ENCODE measurements around the gene SMARCA4.
"Not testable (repeated sequence)": the region's sequence is repeated elsewhere in the genome, so short reads cannot be mapped to it uniquely, and the experiment has no call there.

SMARCA4 gene

GRCh38 chr19:10979951-10980381 lies 19.1 kb downstream of the SMARCA4 start:
- DNase-seq (ENCODE audit: low spot score), result no peak

GRCh38 chr19:10981252-10981895 lies 20.5 kb downstream of the SMARCA4 start:
- DNase-seq (ENCODE audit: low spot score), result no peak

- DNase-seq (ENCODE audit: low spot score), result no peak
Measured at GRCh38 chr19:10983026-10983425, 22.2 kb downstream of the SMARCA4 start.

DNA sequence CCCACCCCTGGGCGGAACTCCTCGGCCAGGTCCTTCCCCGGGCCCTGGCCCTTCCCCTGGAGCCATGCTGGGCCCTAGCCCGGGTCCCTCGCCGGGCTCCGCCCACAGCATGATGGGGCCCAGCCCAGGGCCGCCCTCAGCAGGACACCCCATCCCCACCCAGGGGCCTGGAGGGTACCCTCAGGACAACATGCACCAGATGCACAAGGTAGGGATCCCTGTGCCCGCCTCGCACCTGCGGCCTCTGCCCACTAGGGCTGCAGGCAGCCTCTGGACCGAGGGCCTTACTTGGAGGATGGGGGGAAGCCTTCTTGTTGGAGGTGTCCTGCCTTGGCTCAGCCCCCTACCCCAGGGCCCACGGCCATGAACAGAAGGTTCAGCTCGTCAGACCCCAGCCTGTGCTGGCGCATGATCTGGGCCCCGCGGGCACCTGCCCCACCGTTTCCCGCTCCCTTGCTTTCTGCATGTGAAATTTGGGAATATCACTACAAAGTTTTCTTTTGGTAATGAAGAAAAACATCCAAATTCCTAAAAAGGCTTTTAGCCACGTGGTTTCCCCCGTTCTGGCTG lies 23.4 kb downstream of the SMARCA4 start:
- no peak for DNase-seq (ENCODE audit: low spot score)

GRCh38 chr19:10985502-10985901 lies 24.7 kb downstream of the SMARCA4 start:
- no peak for DNase-seq (ENCODE audit: low spot score)

DNA sequence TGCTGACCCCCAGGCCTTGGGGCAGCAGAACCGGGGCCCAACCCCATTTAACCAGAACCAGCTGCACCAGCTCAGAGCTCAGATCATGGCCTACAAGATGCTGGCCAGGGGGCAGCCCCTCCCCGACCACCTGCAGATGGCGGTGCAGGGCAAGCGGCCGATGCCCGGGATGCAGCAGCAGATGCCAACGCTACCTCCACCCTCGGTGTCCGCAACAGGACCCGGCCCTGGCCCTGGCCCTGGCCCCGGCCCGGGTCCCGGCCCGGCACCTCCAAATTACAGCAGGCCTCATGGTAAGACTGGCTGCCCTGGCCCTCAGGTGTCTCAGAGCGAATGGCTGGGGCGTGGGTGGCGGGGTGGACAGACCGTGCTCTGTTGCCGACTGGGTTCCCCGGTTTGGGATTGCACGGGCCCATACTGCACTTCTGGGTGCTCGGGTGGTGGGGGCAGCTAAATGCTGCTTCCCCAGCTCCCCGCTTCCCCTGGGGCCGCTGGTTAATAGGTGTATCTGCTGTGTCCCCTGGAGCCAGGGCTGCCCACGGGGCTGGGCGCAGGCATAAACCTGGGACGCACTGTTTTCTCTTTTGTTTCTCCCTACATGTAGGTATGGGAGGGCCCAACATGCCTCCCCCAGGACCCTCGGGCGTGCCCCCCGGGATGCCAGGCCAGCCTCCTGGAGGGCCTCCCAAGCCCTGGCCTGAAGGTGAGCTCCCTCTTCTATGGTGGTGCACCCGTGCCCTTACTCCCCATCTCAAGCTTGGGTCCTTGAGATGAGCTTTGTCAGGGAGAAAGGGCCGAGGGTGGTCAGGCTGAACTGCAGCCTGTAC lies 25.7 kb downstream of the SMARCA4 start:
- DNase-seq (ENCODE audit: low spot score), result no peak

DNA sequence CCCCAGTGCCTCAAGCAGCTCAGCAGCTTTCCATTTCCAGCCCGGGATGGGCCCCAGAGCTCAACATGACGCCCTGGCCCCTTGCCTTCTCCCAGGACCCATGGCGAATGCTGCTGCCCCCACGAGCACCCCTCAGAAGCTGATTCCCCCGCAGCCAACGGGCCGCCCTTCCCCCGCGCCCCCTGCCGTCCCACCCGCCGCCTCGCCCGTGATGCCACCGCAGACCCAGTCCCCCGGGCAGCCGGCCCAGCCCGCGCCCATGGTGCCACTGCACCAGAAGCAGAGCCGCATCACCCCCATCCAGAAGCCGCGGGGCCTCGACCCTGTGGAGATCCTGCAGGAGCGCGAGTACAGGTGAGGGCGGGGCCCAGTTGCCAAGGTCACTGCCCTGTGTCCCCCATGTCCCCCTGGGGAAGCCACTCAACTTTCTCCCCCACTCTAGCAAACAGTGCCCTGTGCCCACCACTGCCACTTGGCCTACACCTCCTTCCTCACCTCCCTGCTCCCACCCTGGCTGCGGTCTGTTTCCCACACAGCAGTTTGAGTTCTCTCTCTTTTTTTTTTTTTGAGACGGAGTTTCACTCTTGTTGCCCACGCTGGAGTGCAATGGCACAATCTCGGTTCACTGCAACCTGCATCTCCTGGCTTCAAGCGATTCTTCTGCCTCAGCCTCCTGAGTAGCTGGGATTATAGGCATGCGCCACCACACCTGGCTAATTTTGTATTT lies 26.9 kb downstream of the SMARCA4 start:
- DNase-seq (ENCODE audit: low spot score), result no peak

DNA sequence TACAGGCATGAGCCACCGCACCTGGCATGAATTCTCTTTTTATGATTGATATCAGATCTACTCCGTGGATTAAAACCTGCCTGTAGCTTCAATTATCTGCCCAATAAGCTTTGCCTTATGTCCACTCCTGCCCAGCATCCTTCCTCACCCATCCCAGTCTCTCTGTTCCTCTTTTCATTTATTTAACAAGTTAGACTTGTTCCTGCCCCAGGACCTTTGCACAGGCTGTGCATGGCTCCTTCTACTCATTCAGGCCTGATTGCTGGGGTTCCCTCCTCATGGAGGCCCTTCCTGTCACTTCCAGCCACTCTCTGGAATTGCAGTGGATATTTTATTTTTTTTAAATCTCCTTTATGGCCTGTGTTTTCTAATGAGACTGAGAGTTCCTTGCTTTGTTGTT lies 27.6 kb downstream of the SMARCA4 start:
- no peak for DNase-seq (ENCODE audit: low spot score)

- no peak for DNase-seq (ENCODE audit: low spot score)
Measured at GRCh38 chr19:10988921-10989320, 28.1 kb downstream of the SMARCA4 start.

DNA sequence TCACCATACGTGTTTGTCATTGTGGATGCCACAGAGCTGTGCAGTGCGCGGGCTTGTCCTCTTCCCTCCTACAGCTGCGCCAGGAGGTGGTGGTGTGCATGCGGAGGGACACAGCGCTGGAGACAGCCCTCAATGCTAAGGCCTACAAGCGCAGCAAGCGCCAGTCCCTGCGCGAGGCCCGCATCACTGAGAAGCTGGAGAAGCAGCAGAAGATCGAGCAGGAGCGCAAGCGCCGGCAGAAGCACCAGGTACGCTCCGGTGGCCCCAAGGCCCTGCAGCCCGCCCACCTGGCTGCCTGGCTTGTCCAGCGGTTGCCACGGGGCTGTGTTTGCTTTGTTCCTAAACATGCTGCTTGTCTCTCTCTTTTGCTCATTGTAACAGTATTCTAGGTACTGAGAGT lies 30.2 kb downstream of the SMARCA4 start:
- DNase-seq (ENCODE audit: low spot score), result no peak

DNA sequence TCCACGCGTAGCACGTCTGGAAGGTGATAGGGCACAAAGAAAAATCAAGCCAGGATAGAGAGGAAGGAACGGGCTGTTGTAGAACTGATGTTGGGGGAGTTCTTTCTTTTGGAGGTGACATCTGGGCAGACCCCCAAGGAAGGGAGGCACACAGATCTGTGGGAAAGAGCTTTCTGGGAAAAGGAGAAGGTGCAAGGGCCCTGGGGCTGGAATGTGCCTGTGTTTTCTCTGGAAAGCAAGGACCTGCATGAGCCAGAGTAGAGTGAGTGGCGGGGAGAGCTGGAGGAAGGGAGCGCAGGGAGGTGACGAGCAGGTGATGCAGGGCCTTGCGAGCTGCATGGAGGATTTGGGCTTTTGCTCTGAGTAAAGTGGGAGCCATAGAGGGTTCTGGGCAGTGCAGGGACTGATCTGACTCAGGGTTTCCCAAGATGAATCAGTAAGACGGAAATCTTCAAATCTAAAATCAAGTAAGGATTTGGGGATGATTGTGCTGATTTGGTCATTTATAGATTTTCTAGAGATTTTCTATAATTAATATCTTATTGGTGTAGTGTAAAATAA lies 30.8 kb downstream of the SMARCA4 start:
- no peak for DNase-seq (ENCODE audit: low spot score)

DNA sequence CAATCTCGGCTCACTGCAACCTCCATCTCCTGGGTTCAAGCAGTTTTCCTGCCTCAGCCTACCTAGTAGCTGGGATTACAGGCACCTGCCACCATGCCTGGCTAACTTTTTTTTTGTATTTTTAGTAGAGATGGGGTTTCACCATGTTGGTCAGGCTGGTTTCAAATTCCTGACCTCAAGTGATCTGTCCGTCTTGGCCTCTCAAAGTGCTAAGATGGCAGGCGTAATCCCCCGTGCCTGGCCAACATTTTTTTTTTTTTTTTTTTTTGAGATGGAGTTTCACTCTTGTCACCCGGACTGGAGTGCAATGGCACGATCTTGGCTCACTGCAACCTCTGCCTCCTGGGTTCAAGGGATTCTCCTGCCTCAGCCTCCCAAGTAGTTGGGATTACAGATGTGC lies 31.3 kb downstream of the SMARCA4 start:
- DNase-seq (ENCODE audit: low spot score), result not testable (repeated sequence)

DNA sequence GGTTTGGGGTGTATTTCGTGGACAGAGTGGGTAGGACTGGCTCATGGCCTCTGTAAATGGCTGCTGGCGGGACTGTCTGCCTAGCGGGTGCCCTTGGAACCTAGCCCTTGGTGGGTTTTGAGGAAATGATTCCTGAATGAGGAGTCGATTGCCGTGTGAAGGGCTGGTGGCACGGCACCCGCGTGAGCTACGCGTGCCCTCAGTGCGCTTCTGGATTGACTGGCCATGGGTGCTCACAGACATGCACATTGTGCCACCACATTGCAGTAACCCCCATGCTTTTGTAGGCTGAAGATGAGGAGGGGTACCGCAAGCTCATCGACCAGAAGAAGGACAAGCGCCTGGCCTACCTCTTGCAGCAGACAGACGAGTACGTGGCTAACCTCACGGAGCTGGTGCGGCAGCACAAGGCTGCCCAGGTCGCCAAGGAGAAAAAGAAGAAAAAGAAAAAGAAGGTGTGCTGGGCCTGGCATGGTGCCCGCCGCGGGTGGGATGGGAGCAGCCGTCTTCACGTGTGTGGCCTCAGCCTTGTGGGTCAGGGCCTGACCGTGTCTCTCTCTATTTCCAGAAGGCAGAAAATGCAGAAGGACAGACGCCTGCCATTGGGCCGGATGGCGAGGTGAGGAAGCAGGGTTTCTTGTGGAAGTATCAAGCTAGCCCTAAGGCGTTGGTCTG lies 35.2 kb downstream of the SMARCA4 start:
- DNase-seq (ENCODE audit: low spot score), result no peak

DNA sequence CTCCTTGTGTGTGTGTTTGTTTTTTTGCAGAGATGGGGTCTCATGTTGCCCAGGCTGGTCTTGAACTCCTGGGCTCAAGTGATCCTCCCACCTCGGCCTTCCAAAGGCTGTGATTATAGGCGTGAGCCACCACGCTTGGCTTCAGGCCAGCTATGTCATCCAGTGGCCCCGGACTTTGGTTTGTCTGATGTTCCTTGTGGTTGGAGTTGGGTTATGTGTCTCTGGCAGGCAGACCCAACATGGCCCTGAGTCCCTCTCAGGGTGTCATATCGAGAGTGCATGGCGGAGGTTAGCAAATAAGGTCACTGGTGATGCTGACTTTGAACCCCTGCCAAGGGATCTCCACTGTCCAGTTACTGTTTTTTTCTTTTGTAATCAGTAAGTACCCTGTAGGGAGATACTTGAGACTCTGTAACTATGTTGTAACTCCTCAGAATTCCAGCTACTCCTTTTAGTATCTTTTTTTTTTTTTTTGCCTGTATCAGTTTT lies 37.3 kb downstream of the SMARCA4 start:
- DNase-seq (ENCODE audit: low spot score), result no peak

DNA sequence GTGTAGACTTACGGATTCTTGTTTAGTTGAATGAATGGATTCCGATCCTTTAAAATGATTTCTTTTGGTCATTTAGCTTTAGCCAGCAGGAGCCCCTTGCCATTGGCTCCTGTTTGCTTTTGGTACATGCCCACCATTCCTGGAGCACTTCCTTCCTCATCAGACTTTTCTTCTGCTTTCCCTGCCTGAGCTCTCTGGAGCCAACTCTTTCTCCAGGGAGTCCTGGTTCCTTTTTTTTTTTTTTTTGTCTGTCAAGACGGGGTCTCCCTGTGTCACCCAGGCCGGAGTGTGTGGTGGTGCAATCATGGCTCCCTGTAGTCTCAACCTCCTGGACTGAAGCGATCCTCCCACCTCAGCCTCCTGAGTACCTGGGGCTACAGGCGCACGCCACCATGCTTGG lies 37.8 kb downstream of the SMARCA4 start:
- no peak for DNase-seq (ENCODE audit: low spot score)

DNA sequence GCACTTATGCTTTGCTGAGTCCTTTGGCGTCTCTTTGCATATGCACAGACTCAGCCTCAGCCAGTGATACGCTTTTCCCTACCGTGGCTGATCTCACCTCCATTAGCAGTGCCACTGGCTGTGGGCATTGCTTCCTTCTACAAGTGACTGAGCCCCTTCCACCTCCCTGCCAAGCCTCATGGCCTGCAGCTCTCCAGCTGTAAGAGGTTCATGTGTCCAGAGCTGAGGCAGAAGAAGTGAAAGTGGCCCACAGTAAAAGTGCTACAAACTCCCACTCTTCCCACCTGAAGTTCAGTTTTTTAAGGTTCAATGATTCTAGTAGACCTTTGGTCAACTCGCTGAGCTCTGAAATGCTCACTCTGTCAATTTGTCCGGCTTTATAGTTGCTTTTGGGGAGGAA lies 44.7 kb downstream of the SMARCA4 start:
- no peak for DNase-seq (ENCODE audit: low spot score)

DNA sequence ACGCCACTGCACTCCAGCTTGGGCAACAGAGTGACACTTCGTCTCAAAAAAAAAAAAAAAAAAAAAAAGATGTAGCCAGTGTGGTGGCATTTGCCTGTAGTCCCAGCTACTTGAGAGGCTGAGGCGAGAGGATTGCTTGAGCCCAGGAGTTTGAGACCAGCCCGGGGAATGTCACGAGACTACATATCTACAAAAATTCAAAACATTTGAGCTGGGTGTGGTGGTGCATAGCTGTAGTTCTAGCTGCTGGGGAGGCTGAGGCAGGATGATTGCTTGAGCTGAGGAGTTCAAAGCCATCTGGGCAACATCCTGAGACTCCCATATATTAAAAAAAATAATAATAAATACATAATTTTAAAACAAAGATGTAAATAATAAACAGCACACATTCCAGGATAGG lies 46.6 kb downstream of the SMARCA4 start:
- DNase-seq (ENCODE audit: low spot score), result no peak

- no peak for DNase-seq (ENCODE audit: low spot score)
Measured at GRCh38 chr19:11007962-11008532, 47.2 kb downstream of the SMARCA4 start.

- DNase-seq (ENCODE audit: low spot score), result no peak
Measured at GRCh38 chr19:11010041-11010440, 49.2 kb downstream of the SMARCA4 start.

GRCh38 chr19:11012507-11012906 lies 51.7 kb downstream of the SMARCA4 start:
- DNase-seq (ENCODE audit: low spot score), result no peak

- no peak for DNase-seq (ENCODE audit: low spot score)
Measured at GRCh38 chr19:11013771-11014170, 52.9 kb downstream of the SMARCA4 start.

Measured in hematopoietic multipotent progenitor cell treated with erythropoietin and hydrocortisone succinate and interleukin-3 and kit ligand, for 17 days (in vitro differentiated cells).